Keratinocyte (primary cell): Measurements from ENCODE around the gene RBP5. TPM values are rescaled to one million over a fixed set of nuclear protein-coding genes. Genes with fewer than 3 reads are reported as not detected.

Experiments
- DNase-seq: peaks from one replicate; pipeline ENCODE4 v3.0.0-alpha.2; 2011; ENCODE audit warnings: low read depth, missing footprints, low spot score
- FAIRE-seq: peaks from 2 replicates; lab custom pipeline; 2011; peaks lifted over from hg19 to GRCh38; lab: Jason Lieb, UNC
- H2AFZ ChIP-seq: 2 replicates; pipeline ENCODE4 v1.6.0; 2012; ENCODE audit warnings: low read length, control low read depth, inconsistent platforms; ENCODE audit not compliant: control insufficient read depth
- H3K27ac ChIP-seq: 2 replicates; pipeline ENCODE4 v1.5.1; 2011; ENCODE audit warnings: low read length; ENCODE audit not compliant: control insufficient read depth, insufficient read depth
- H3K27me3 ChIP-seq: 3 replicates; pipeline ENCODE4 v1.6.0; 2011; ENCODE audit warnings: low read length; ENCODE audit not compliant: control insufficient read depth, insufficient read depth; ENCODE audit errors: extremely low read depth
- H3K36me3 ChIP-seq, 2 experiments: 2 replicates in 1 of 2; 3 replicates in 1 of 2; pipeline ENCODE4 v1.5.1; 2011; ENCODE audit warnings: low read length in 2 of 2, mild to moderate bottlenecking in 1 of 2; ENCODE audit not compliant: control insufficient read depth in 2 of 2, insufficient read depth in 2 of 2; ENCODE audit errors: extremely low read depth in 1 of 2
- H3K4me1 ChIP-seq: 3 replicates; pipeline ENCODE4 v1.5.1; 2011; ENCODE audit warnings: low read length; ENCODE audit not compliant: control insufficient read depth, insufficient read depth; ENCODE audit errors: extremely low read depth
- H3K4me2 ChIP-seq: 3 replicates; pipeline ENCODE4 v1.6.0; 2011; ENCODE audit warnings: low read depth, low read length; ENCODE audit not compliant: control insufficient read depth, insufficient read depth; ENCODE audit errors: extremely low read depth
- H3K4me3 ChIP-seq, 3 experiments: fragments of 200-600 bp in 1 of 3; sonication (generic) in 1 of 3; 2 replicates in 2 of 3; 3 replicates in 1 of 3; pipeline ENCODE4 v1.5.1; 2011 to 2016; ENCODE audit warnings: low read length in 3 of 3, mild to moderate bottlenecking in 3 of 3, control low read depth in 2 of 3, inconsistent platforms in 1 of 3, low read depth in 1 of 3, mixed read lengths in 1 of 3, mixed run types in 1 of 3, moderate library complexity in 1 of 3; ENCODE audit not compliant: control insufficient read depth in 2 of 3, insufficient read depth in 2 of 3; ENCODE audit errors: extremely low read depth in 1 of 3
- H3K79me2 ChIP-seq: 2 replicates; pipeline ENCODE4 v1.6.0; 2012; ENCODE audit warnings: low read length; ENCODE audit not compliant: control insufficient read depth, insufficient read depth
- H3K9ac ChIP-seq: 3 replicates; pipeline ENCODE4 v1.6.0; 2011; ENCODE audit warnings: low read length; ENCODE audit not compliant: control insufficient read depth, insufficient read depth; ENCODE audit errors: extremely low read depth
- H3K9me1 ChIP-seq: 3 replicates; pipeline ENCODE4 v1.6.0; 2011; ENCODE audit warnings: low read length; ENCODE audit not compliant: control insufficient read depth, insufficient read depth; ENCODE audit errors: extremely low read depth
- H3K9me3 ChIP-seq: 2 replicates; pipeline ENCODE4 v1.5.1; 2012; ENCODE audit warnings: low read depth, low read length; ENCODE audit not compliant: control insufficient read depth
- H4K20me1 ChIP-seq: 3 replicates; pipeline ENCODE4 v1.6.0; 2011; ENCODE audit warnings: low read length; ENCODE audit not compliant: control insufficient read depth, insufficient read depth; ENCODE audit errors: extremely low read depth
- CTCF ChIP-seq, 3 experiments: IDR thresholded peaks in 1 of 3; conservative IDR thresholded peaks in 1 of 3; optimal IDR thresholded peaks in 1 of 3; 2 replicates in 2 of 3; 3 replicates in 1 of 3; pipeline versions ENCODE3 to v1.5.1; 2011; ENCODE audit warnings: low read length in 3 of 3, mild to moderate bottlenecking in 3 of 3, moderate library complexity in 2 of 3, control low read depth in 1 of 3, inconsistent platforms in 1 of 3; ENCODE audit not compliant: insufficient read depth in 2 of 3; ENCODE audit errors: extremely low read depth in 1 of 3
- EZH2 ChIP-seq: IDR thresholded peaks from one replicate; pipeline ENCODE4 v1.6.1; 2012; ENCODE audit warnings: inconsistent platforms, mild to moderate bottlenecking, low read length, moderate library complexity
- dilution Hi-C: fragments of 300-500 bp; cut with MboI; formaldehyde crosslinking; loops from one replicate; pipeline ENCODE4 v1.7.0; 2020; ENCODE audit warnings: low sequenced_read_pairs; ENCODE audit not compliant: extremely low pct_ligation_motif_present
- polyA plus RNA-seq, 5 experiments: library from polyadenylated mRNA; depleted of rRNA in 3 of 5; stranded (reverse) in 3 of 5; stranded (forward) in 1 of 5; unstranded in 1 of 5; fragments of >200 nt; gene quantifications; 1 replicate in 1 of 5; 2 replicates in 3 of 5; 3 replicates in 1 of 5; pipeline versions ENCODE4 v1.2.1 to v1.2.3, GENCODE V29; 2011 to 2012; ENCODE audit warnings: missing spikeins in 2 of 5, low read depth in 1 of 5, low replicate concordance in 1 of 5

The RBP5 gene
- polyA plus RNA-seq, 1 donor (not counting 4 experiments of a cell fraction or from before 2014, with no cell fraction given) = not detected

GRCh38 chr12:7120166-7120565 is 8.5 kb downstream of the RBP5 start:
- Histone ChIP-seq H3K4me1 (no peaks in the 10 kb centered on the region), H3K4me2 (no peak overlapping the region), H3K4me3 (no peak overlapping the region), H4K20me1 (no peaks in the 10 kb centered on the region), H3K27me3 (no peaks in the 10 kb centered on the region), H3K36me3 (peaks cover 22 to 26% of the 10 kb centered on the region in 2 experiments), H2AFZ (no peak overlapping the region), H3K9me3 (no peaks in the 10 kb centered on the region), H3K9me1 (no peaks in the 10 kb centered on the region), H3K27ac (no peak overlapping the region), H3K9ac (no peak overlapping the region), H3K79me2 (no peaks in the 10 kb centered on the region)
- TF ChIP-seq CTCF (optimal IDR thresholded peaks at IDR 0.05 in 1 of 3, IDR thresholded peaks at IDR 0.05 in 1 of 3, conservative IDR thresholded peaks at IDR 0.05 in 1 of 3; ENCODE audit: extremely low read depth in 1 of 3, insufficient read depth in 2 of 3, low read length in 3 of 3) (no peak), EZH2 (no peak)
- DNase-seq (no peak), FAIRE-seq (no peak)
- dilution Hi-C loops = no loop called here

- no peaks in the 10 kb centered on the region for H3K27me3 ChIP-seq
- H3K9me3 ChIP-seq = no peaks in the 10 kb centered on the region
- H3K4me2 ChIP-seq = no peak overlapping the region
- FAIRE-seq (no peak), DNase-seq (no peak)
- H3K4me1 ChIP-seq = no peaks in the 10 kb centered on the region
- no peak overlapping the region for H2AFZ ChIP-seq
- dilution Hi-C loops = no loop called here
- TF ChIP-seq EZH2 (no peak), CTCF (optimal IDR thresholded peaks at IDR 0.05 in 1 of 3, IDR thresholded peaks at IDR 0.05 in 1 of 3, conservative IDR thresholded peaks at IDR 0.05 in 1 of 3; ENCODE audit: extremely low read depth in 1 of 3, insufficient read depth in 2 of 3, low read length in 3 of 3) (no peak)
- no peak overlapping the region for H3K4me3 ChIP-seq
- H3K9me1 ChIP-seq = no peaks in the 10 kb centered on the region
- no peak overlapping the region for H3K27ac ChIP-seq
- no peaks in the 10 kb centered on the region for H3K79me2 ChIP-seq
- H4K20me1 ChIP-seq = no peaks in the 10 kb centered on the region
- H3K36me3 ChIP-seq = peaks cover 29 to 30% of the 10 kb centered on the region in 2 experiments
- no peak overlapping the region for H3K9ac ChIP-seq
Observed at GRCh38 chr12:7118881-7119280, 9.8 kb downstream of the RBP5 start.
